ENCODE data around the gene FMN1.

- TF ChIP-seq POLR2A (IDR thresholded peaks at IDR 0.05): no peak
- TF ChIP-seq, protein P1, sequence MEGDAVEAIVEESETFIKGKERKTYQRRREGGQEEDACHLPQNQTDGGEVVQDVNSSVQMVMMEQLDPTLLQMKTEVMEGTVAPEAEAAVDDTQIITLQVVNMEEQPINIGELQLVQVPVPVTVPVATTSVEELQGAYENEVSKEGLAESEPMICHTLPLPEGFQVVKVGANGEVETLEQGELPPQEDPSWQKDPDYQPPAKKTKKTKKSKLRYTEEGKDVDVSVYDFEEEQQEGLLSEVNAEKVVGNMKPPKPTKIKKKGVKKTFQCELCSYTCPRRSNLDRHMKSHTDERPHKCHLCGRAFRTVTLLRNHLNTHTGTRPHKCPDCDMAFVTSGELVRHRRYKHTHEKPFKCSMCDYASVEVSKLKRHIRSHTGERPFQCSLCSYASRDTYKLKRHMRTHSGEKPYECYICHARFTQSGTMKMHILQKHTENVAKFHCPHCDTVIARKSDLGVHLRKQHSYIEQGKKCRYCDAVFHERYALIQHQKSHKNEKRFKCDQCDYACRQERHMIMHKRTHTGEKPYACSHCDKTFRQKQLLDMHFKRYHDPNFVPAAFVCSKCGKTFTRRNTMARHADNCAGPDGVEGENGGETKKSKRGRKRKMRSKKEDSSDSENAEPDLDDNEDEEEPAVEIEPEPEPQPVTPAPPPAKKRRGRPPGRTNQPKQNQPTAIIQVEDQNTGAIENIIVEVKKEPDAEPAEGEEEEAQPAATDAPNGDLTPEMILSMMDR (IDR thresholded peaks at IDR 0.05): no peak
Observed at GRCh38 chr15:33126559-33127290, 67.8 kb downstream of the FMN1 start.
